CD14-positive monocyte (primary cell): ENCODE results near the gene ASTN2. TPM values are rescaled to one million over a fixed set of nuclear protein-coding genes. Genes with fewer than 3 reads are reported as not detected.

ENCODE experiments used
- DNase-seq, 3 donors: peaks; one replicate each; pipeline ENCODE4 v3.0.0-alpha.2; 2011 to 2022
- H2AFZ ChIP-seq: 2 replicates; pipeline ENCODE4 v1.6.0; 2012; ENCODE audit warnings: mild to moderate bottlenecking, low read depth, low read length, inconsistent platforms; ENCODE audit not compliant: insufficient read depth, poor library complexity, severe bottlenecking
- H3K27ac ChIP-seq, 2 donors: 1 replicate in 1 of 2; 2 replicates in 1 of 2; pipeline ENCODE4 v1.5.1; 2012 to 2013; ENCODE audit warnings: low read length in 2 of 2, control low read depth in 1 of 2, inconsistent platforms in 1 of 2, low read depth in 1 of 2, mild to moderate bottlenecking in 1 of 2
- H3K27me3 ChIP-seq, 2 donors: one replicate each; pipeline versions ENCODE4 v1.6.0 to v1.6.1; 2011 to 2013; ENCODE audit warnings: low read length in 2 of 2; ENCODE audit not compliant: control insufficient read depth in 2 of 2, insufficient read depth in 2 of 2
- H3K36me3 ChIP-seq, 2 donors: replicated peaks in 1 of 2; 1 replicate in 1 of 2; 2 replicates in 1 of 2; pipeline versions ENCODE4 v1.5.1 to v1.6.1; 2012 to 2013; ENCODE audit warnings: low read length in 2 of 2, control low read depth in 1 of 2, inconsistent platforms in 1 of 2, mild to moderate bottlenecking in 1 of 2; ENCODE audit not compliant: insufficient read depth in 2 of 2, control insufficient read depth in 1 of 2
- H3K4me1 ChIP-seq, 2 donors: 1 replicate in 1 of 2; 2 replicates in 1 of 2; pipeline versions ENCODE4 v1.5.1 to v1.6.1; 2012 to 2013; ENCODE audit warnings: low read length in 2 of 2, control low read depth in 1 of 2, inconsistent platforms in 1 of 2, mild to moderate bottlenecking in 1 of 2, moderate library complexity in 1 of 2; ENCODE audit not compliant: insufficient read depth in 2 of 2, control insufficient read depth in 1 of 2
- H3K4me2 ChIP-seq: replicated peaks from 2 replicates; pipeline ENCODE3; 2012; ENCODE audit warnings: low read length, moderate library complexity, mild to moderate bottlenecking; ENCODE audit not compliant: poor library complexity, severe bottlenecking; ENCODE audit errors: extremely low read depth
- H3K4me3 ChIP-seq, 3 experiments: fragments of 200-600 bp in 1 of 3; sonication (generic) in 1 of 3; replicated peaks in 1 of 3; 1 replicate in 2 of 3; 2 replicates in 1 of 3; pipeline ENCODE4 v1.5.1; 2011 to 2013; ENCODE audit warnings: low read length in 3 of 3, mild to moderate bottlenecking in 3 of 3, control low read depth in 2 of 3, low read depth in 2 of 3, inconsistent platforms in 1 of 3, moderate library complexity in 1 of 3
- H3K79me2 ChIP-seq: 2 replicates; pipeline ENCODE4 v1.6.0; 2012; ENCODE audit warnings: mild to moderate bottlenecking, control low read depth, inconsistent platforms, low read length, moderate library complexity; ENCODE audit not compliant: insufficient read depth
- H3K9ac ChIP-seq: 2 replicates; pipeline ENCODE4 v1.6.0; 2017; ENCODE audit warnings: low read length, mild to moderate bottlenecking; ENCODE audit not compliant: insufficient read depth, poor library complexity, severe bottlenecking
- H3K9me3 ChIP-seq, 2 donors: replicated peaks in 1 of 2; 1 replicate in 1 of 2; 2 replicates in 1 of 2; pipeline versions ENCODE4 v1.5.1 to v1.6.1; 2012 to 2013; ENCODE audit warnings: low read length in 2 of 2, control low read depth in 1 of 2; ENCODE audit not compliant: control insufficient read depth in 1 of 2, insufficient read depth in 1 of 2
- H4K20me1 ChIP-seq: 2 replicates; pipeline ENCODE4 v1.6.0; 2012; ENCODE audit warnings: mild to moderate bottlenecking, low read length, control low read depth, moderate library complexity; ENCODE audit not compliant: insufficient read depth
- H3K27ac Mint-ChIP-seq, 7 donors: one replicate each; pipeline ENCODE4 v1.8.0; 2020; ENCODE audit warnings: mild to moderate bottlenecking in 7 of 7, mixed read lengths in 7 of 7, moderate library complexity in 6 of 7, inconsistent platforms in 2 of 7
- H3K27me3 Mint-ChIP-seq, 3 donors: one replicate each; pipeline ENCODE4 v1.8.0; 2021 to 2022; ENCODE audit warnings: low read depth in 3 of 3, mild to moderate bottlenecking in 3 of 3, mixed read lengths in 3 of 3, moderate library complexity in 3 of 3, inconsistent platforms in 1 of 3
- H3K36me3 Mint-ChIP-seq, 2 donors: one replicate each; pipeline ENCODE4 v1.8.0; 2020; ENCODE audit warnings: mixed read lengths in 2 of 2, inconsistent platforms in 1 of 2, mild to moderate bottlenecking in 1 of 2
- H3K4me1 Mint-ChIP-seq: one replicate; pipeline ENCODE4 v1.8.0; 2020; ENCODE audit warnings: mild to moderate bottlenecking, mixed read lengths
- H3K4me3 Mint-ChIP-seq, 2 donors: one replicate each; pipeline ENCODE4 v1.8.0; 2020; ENCODE audit warnings: mild to moderate bottlenecking in 2 of 2, mixed read lengths in 2 of 2, moderate library complexity in 1 of 2
- H3K9me3 Mint-ChIP-seq, 7 donors: one replicate each; pipeline ENCODE4 v1.8.0; 2020 to 2022; ENCODE audit warnings: mixed read lengths in 7 of 7, mild to moderate bottlenecking in 6 of 7, moderate library complexity in 6 of 7, inconsistent platforms in 2 of 7
- WGBS: methylation state at CpG from one replicate; pipeline ENCODE4 v1.1.5; 2013; ENCODE audit warnings: missing lambda C conversion rate; ENCODE audit not compliant: insufficient coverage; 5-methylcytosine and 5-hydroxymethylcytosine counted together
- intact Hi-C, 2 donors: fragments of 100-400 bp; cut with micrococcal nuclease; formaldehyde crosslinking; loops; one replicate each; pipeline versions ENCODE4 v1.15.0 to v1.15.1; 2023
- polyA plus RNA-seq, 3 donors: library from polyadenylated mRNA; depleted of rRNA in 1 of 3; unstranded in 2 of 3; stranded (reverse) in 1 of 3; fragments of 300-500 nt in 2 of 3; fragments of >200 nt in 1 of 3; fragmentation: Illumina TruSeq in 2 of 3; gene quantifications; 1 replicate in 2 of 3; 2 replicates in 1 of 3; pipeline ENCODE4 v1.2.3, GENCODE V29; 2012 to 2021
- TF ChIP-seq, protein P1 (sequence below): fragments of 200-600 bp; IDR thresholded peaks from one replicate; pipeline ENCODE4 v1.8.0; 2022; ENCODE audit warnings: antibody characterized with exemption, mild to moderate bottlenecking

ASTN2 gene
- polyA plus RNA-seq, 3 donors = not detected

- Histone ChIP-seq H3K4me3 (no peak overlapping the region), H3K79me2 (no peaks in the 10 kb centered on the region), H4K20me1 (no peaks in the 10 kb centered on the region), H3K27ac (no peak overlapping the region), H3K27me3 (no peaks in the 10 kb centered on the region), H3K4me2 (no peak overlapping the region), H2AFZ (no peak overlapping the region), H3K36me3 (no peaks in the 10 kb centered on the region), H3K9ac (no peak overlapping the region), H3K4me1 (no peaks in the 10 kb centered on the region), H3K9me3 (no peaks in the 10 kb centered on the region)
- 83% methylated on average over 1 of the region's 5 CpGs for WGBS
- no peak for DNase-seq
- peak overlapping the region in 1 of 7 donors; percentile 75 for H3K27ac Mint-ChIP-seq
- peaks cover 0 to 7% (median 3%) of the 10 kb centered on the region in 3 donors for H3K27me3 Mint-ChIP-seq
- H3K4me1 Mint-ChIP-seq = no peaks in the 10 kb centered on the region
- peaks cover 0 to under 1% (median 0%) of the 10 kb centered on the region in 7 donors for H3K9me3 Mint-ChIP-seq
- H3K36me3 Mint-ChIP-seq = no peaks in the 10 kb centered on the region
- TF ChIP-seq, protein P1, sequence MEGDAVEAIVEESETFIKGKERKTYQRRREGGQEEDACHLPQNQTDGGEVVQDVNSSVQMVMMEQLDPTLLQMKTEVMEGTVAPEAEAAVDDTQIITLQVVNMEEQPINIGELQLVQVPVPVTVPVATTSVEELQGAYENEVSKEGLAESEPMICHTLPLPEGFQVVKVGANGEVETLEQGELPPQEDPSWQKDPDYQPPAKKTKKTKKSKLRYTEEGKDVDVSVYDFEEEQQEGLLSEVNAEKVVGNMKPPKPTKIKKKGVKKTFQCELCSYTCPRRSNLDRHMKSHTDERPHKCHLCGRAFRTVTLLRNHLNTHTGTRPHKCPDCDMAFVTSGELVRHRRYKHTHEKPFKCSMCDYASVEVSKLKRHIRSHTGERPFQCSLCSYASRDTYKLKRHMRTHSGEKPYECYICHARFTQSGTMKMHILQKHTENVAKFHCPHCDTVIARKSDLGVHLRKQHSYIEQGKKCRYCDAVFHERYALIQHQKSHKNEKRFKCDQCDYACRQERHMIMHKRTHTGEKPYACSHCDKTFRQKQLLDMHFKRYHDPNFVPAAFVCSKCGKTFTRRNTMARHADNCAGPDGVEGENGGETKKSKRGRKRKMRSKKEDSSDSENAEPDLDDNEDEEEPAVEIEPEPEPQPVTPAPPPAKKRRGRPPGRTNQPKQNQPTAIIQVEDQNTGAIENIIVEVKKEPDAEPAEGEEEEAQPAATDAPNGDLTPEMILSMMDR = no peak
- intact Hi-C loops = no loop called here
- H3K4me3 Mint-ChIP-seq = no peak overlapping the region
Observed at GRCh38 chr9:116466271-116467235, 948.3 kb downstream of the ASTN2 start.

DNA sequence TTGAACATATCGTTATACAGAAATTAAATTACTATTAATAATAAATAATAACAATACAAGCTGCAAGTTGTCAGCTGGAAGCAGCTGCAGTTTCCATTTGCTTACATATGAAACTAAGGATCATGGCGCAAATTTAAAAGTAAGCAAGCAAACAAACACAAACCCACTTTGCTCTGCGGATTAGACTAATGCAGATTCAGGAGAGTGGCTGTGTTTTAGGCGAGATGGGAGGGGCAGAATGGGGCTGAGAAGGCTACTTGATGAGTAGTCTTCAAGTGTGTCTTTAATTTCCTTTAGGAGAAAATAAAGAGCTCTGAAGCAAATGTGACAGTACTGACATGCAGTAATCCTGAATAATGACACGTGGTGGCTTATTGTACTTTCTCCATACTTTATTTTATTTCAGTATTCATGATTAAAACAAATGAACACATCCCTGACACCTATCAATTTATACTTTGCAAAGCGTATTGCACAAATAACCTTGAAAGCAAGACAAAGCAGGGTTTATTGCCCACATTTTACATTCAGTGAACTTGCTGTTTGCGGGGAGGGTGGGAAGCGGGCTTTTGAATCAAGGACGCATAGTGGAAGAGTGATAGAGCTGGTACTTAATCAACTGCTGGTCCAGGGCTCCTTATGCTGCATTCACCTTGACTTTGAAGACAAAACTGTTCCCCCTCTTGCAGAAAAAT, 949.1 kb downstream of the ASTN2 start:
- H3K27ac Mint-ChIP-seq = no peak overlapping the region
- H2AFZ ChIP-seq = no peak overlapping the region
- no peaks in the 10 kb centered on the region for H3K36me3 Mint-ChIP-seq
- no peak overlapping the region for H3K9ac ChIP-seq
- H3K4me1 ChIP-seq = no peaks in the 10 kb centered on the region
- no peaks in the 10 kb centered on the region for H3K27me3 ChIP-seq
- no peak overlapping the region for H3K4me3 ChIP-seq
- H3K27me3 Mint-ChIP-seq = peaks cover 0 to 8% (median 3%) of the 10 kb centered on the region in 3 donors
- H3K4me3 Mint-ChIP-seq = no peak overlapping the region
- no peaks in the 10 kb centered on the region for H3K4me1 Mint-ChIP-seq
- H3K4me2 ChIP-seq = no peak overlapping the region
- no CpG with 5 or more reads among the region's 9 CpGs for WGBS
- no peak for DNase-seq
- H3K27ac ChIP-seq = no peak overlapping the region
- H3K79me2 ChIP-seq = no peaks in the 10 kb centered on the region
- peaks cover 0 to 2% (median 0%) of the 10 kb centered on the region in 7 donors for H3K9me3 Mint-ChIP-seq
- no peaks in the 10 kb centered on the region for H3K9me3 ChIP-seq
- H3K36me3 ChIP-seq = no peaks in the 10 kb centered on the region
- no peaks in the 10 kb centered on the region for H4K20me1 ChIP-seq
- TF ChIP-seq, protein P1 = no peak
- intact Hi-C loops = no loop called here
